Astrocyte (in vitro differentiated cells and primary cell): ENCODE results near the gene TOR4A.

Experiments
- CTCF ChIP-seq: IDR thresholded peaks from 2 replicates; pipeline ENCODE4 v1.5.1; 2011; ENCODE audit warnings: low read depth, mild to moderate bottlenecking, inconsistent platforms, low read length, moderate library complexity; ENCODE audit not compliant: insufficient read depth
- EZH2 ChIP-seq: IDR thresholded peaks from 2 replicates; pipeline ENCODE4 v1.6.1; 2012; ENCODE audit warnings: mild to moderate bottlenecking, low read length, inconsistent platforms; ENCODE audit not compliant: insufficient read depth

- no peak for TF ChIP-seq CTCF
- no peak for TF ChIP-seq EZH2
Observed at GRCh38 chr9:137237759-137238726, 39.5 kb upstream of the TOR4A start.
